ENCODE data around the gene TXN2.
"Not testable (repeated sequence)": the region's sequence is repeated elsewhere in the genome, so short reads cannot be mapped to it uniquely, and the experiment has no call there.

TXN2 gene

GRCh38 chr22:36430863-36431262, 50.6 kb downstream of the TXN2 start:
- DNase-seq = no peak

- not testable (repeated sequence) for DNase-seq
Observed at GRCh38 chr22:36427952-36428351, 53.5 kb downstream of the TXN2 start.

GRCh38 chr22:36425977-36426523, 55.4 kb downstream of the TXN2 start:
- peak in 1 of 14 donors; percentile 3 for DNase-seq

GRCh38 chr22:36424901-36425579, 56.4 kb downstream of the TXN2 start:
- DNase-seq = no peak

GRCh38 chr22:36424466-36424865, 57.0 kb downstream of the TXN2 start:
- not testable (repeated sequence) for DNase-seq

- no peak for DNase-seq
Observed at GRCh38 chr22:36423461-36424404, 57.7 kb downstream of the TXN2 start.

- no peak for DNase-seq
Observed at GRCh38 chr22:36422287-36423014, 59.0 kb downstream of the TXN2 start.

GRCh38 chr22:36419912-36420882, 61.2 kb downstream of the TXN2 start:
- no peak for DNase-seq

- DNase-seq = peak in 8 of 14 donors; percentile 4 to 36 (median 28)
Observed at GRCh38 chr22:36419177-36419911, 62.1 kb downstream of the TXN2 start.

GRCh38 chr22:36417281-36417686, 64.2 kb downstream of the TXN2 start:
- no peak for DNase-seq

Data from C1 segment of cervical spinal cord (tissue), 14 donors.